GM18907 (cell line): Measurements from ENCODE around the gene DCAF4.

Experiments
- ATAC-seq: cut with Tn5 transposase; IDR thresholded peaks from one replicate; pipeline ENCODE4 v1.9.1; 2021; ENCODE audit warnings: mild to moderate bottlenecking, moderate library complexity; ENCODE audit not compliant: unreplicated experiment

The DCAF4 gene

DNA sequence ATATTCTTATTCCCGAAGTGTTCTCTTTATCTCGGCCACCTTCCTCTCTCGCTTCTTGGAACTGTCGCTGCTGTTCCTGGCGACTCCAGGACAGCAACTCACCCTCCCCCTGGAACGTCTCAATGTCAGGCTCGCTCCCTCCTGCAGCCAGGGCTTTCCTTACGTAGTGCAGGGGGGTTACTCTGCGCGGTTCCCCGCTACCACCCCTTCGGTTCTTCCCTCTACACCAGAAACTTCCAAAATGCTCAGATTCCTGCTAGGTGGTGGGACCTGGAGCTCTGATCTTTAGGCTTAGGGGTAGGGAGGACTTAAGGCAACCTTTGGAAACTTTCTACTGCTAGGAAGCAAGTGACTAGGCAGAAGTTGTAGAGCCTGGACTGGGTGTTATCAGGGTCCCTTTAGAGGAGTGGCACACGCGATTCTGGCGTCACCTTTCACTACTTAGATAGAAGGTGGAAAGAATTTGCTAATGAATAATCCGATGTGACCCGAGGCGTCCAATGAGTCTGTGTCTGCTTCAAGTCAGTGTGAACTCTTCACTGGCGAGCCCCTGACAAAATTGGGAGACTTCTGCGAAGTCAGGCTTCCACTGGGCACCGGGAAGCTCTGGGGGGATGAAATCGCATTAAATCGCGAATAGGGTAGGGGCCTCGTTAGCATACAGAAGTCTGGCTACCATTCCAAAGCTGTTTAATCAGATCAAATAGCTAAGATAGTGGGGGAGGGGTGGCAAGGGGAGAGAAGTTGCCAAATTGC, 31.5 kb upstream of the DCAF4 start:
- no peak for ATAC-seq

DNA sequence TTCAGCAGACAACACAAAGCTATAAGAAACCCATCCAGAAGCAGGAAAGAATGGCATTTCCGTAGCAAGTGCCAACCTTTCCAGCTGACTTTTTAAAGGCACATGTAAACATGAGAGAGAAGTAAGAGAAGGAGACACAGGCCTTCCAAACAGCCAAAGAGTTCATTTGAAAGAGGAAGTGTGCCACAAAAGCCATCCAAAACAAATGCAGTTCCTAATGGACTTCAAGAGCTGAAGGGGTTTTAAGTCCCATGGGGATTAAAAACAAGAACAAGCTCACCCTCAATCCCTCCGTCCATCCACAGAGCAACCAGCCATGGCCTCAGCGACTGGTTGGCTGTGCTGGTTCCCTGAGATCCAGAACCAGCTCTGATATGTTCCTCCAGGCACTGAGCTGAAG, 27.8 kb upstream of the DCAF4 start:
- no peak for ATAC-seq

DNA sequence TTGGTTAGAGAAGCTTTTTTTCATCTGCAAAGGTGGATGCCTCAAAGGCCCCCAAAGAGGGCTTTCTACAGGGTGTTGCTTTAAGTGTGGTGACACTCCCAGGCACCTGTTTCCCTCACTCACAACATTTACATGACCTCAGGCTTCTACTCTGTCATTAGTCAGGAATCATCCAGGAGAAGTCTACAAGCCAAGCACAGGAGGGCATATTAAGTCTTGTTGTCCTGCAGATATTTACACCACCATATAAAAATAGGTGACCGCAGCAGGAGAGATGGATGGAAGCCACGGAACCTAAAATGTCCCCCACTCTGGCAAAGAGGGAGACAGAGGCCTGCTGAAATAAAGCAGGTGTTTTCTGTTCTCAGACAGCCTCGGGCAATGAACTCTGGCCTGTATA, 24.9 kb upstream of the DCAF4 start:
- ATAC-seq = no peak

DNA sequence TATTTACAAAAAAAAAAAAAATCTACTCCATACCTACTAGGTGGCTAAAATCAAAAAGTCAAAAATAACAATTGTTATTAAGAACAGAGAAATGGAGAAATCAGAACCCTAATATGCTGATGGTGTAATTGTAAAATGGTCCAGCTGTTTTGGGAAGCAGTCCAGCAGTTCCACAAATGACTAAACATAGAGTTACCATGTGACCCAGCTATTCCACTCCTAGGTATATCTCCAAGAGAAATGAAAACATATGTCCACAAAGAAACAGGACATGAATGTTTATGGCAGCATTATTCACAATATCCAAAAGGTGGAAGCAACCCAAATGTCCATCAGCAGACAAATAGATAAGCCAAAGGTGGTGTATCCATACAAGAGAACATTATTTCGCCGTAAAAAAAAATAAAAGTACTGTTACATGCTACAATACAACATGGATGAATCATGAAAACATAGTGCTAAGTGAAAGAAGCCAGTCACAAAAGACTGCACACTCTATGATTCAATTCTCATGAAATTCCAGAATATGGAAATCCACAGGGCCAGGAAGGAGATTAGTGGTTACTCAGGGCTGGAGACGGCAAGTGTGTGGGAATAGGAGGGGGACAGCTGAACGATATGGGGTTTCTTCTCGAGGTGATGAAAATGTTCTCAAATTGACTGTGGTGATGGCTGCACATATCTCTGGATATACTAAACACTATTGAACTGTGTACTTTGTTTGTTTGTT, 23.3 kb upstream of the DCAF4 start:
- ATAC-seq = no peak

GRCh38 chr14:72903716-72904115, 22.5 kb upstream of the DCAF4 start:
- no peak for ATAC-seq

DNA sequence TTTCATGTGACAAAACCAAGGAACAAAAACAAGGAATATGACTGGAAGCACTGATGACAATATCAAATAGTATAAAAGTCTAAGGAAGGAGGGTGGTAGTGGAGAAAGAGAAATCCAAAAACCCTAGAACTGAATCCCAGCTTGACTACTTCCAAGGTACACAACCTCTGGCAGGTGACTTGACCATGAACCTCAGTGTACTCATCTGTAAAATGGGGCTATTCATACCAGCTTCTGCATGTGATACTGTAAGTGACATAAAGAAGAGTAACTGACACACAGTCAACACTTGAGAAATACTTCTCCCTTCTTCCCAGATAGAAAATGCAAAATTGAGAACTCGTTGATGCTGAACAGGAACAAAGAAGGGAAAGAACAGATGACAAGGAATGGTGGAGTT, 22.0 kb upstream of the DCAF4 start:
- no peak for ATAC-seq

- no peak for ATAC-seq
These were observed 21.3 kb upstream of the DCAF4 start for GRCh38 chr14:72904840-72905561.

- no peak for ATAC-seq
These were observed 19.9 kb upstream of the DCAF4 start for GRCh38 chr14:72906316-72906715.

GRCh38 chr14:72906879-72907278, 19.4 kb upstream of the DCAF4 start:
- no peak for ATAC-seq

DNA sequence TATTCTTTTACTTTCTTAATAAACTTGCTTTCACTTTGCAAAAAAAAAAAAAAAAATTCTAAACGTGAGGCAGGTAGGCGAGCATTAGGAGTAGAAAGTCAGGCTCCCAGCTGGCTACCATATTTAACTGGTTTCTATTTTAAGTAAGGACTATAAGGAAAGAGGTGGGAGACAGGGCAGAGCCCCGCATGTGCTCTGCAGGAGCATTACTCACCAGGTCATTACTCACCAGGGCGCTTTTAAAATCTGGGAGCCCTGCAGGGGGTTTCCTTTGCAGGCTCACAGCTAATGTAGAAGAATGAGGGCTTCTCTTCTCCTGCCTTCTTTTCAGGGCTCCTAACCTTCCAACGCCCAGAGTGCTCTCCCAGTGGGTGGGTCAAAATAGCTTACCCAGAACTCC, 18.4 kb upstream of the DCAF4 start:
- ATAC-seq = no peak

DNA sequence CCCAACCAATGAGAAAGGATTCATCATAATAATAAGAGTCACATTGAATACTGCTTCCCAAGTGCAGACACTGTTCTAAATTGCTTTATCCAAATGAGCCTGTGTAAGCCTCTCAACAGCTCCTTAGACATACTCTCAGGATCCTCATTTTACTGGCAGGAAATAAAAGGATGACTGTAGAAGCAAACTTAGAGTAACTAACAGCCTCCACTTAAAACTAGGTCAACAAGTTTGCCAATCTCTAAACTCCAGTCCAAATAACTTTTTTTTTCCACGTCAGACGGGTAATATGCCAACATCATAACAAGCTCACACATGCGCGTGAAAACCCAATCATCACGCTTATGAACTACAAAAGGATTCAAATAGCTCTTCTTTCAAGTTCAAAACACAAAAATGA, 17.1 kb upstream of the DCAF4 start:
- no peak for ATAC-seq

DNA sequence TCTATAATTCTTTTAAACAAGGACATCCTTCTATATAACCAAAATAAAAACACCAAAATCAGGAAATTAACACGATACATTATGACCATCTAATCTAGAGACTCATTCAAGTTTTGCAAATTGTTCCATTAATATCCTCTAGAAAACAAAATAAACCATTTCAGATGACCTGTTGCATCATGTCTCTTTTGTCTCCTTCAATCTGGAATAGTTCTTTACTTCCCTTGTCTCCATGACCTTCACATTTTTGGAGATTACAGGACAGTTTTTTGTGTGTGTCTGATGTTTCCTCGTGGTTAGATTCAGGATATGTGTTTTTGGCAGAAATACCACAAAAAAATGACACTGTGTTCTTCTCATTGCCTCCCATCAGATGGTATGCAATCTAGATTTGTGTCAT, 12.5 kb upstream of the DCAF4 start:
- no peak for ATAC-seq

DNA sequence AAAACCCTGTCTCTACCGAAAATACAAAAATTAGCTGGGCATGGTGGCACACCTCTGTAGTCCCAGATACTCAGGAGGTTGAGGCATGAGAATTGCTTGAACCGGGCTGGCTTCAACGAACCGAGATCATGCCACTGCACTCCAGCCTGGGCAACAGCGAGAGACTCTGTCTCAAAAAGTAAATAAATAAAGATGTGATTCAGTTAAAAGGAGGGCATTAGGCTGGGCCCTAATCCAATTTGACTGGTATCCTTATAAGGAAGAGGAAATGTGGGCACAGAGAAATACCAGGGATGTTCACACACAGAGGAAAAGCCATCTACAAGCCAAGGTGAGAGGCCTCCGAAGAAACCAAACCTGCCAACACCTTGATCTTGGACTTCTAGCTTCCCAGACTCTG, 10.1 kb upstream of the DCAF4 start:
- no peak for ATAC-seq

DNA sequence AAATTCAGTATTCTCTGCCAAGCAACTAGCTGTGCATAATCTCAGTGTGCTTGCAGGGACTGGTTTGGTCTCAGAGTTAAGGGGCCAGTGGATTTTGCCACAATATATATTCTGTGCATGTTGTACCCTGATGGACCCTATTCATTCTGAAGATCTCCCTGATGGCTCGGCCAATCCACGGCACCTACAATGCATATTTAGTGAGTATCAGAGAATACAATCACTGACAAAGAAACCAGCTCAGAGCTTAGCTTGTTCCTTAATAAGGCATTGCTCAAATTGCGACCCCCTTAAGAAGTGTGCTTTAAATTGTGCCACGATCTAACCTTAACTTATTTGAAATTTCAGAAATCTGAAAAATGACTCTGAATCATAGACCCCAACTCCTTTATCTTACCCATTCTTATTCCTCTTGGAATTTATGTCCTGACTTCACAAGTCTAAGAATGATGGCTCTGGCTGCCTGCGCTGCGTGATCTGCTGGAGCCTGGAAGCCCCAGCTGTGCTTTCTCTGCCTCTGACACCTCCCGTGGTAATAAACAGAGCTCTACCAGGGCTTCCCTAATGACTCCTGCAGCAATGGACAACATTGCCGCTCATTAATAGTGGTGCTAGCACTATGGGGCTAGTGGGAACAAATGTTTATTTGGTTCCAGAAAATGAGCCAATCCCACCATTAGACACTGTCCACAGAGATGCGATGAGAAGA, 9.0 kb upstream of the DCAF4 start:
- ATAC-seq = no peak

DNA sequence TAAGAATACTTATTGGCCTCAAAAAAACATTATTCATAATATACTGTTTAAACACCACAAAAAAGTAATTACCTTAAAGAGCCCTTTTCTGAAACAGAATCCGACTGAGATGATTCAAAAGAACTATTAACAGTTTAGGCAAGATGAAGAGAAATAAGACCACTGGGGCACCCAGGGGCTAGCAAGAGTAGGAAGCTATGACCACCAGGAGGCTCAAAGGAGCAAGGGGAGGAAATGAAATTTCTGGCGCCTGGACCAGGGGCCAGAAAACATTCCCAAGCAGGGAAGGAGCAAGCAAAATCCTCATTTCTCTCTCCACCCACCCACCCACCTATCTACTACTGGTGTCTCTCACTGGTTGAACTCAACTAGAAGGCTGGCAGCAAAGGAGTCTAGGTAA, 6.3 kb upstream of the DCAF4 start:
- ATAC-seq = no peak

- no peak for ATAC-seq
These were observed 4.9 kb upstream of the DCAF4 start for GRCh38 chr14:72921396-72921795.

DNA sequence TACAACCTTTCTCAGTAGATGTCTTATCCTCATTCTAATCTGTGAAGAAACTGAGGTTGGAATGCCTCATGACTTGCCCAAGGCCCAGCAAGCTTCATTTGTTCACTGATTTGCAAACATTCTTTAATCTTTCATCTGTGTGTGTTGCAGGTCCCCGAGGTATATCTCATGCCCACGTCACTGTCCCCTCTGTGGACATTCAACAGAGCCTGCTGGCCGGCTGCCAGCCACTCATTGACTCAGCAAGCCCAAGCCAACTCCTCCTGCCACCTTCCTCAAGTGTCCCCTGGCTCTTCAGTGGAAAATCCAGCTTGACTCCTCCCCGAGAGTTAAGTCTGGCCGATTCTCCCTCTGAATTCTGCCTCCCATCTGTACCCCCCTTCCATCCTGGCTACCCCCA, 1.9 kb upstream of the DCAF4 start:
- no peak for ATAC-seq

DNA sequence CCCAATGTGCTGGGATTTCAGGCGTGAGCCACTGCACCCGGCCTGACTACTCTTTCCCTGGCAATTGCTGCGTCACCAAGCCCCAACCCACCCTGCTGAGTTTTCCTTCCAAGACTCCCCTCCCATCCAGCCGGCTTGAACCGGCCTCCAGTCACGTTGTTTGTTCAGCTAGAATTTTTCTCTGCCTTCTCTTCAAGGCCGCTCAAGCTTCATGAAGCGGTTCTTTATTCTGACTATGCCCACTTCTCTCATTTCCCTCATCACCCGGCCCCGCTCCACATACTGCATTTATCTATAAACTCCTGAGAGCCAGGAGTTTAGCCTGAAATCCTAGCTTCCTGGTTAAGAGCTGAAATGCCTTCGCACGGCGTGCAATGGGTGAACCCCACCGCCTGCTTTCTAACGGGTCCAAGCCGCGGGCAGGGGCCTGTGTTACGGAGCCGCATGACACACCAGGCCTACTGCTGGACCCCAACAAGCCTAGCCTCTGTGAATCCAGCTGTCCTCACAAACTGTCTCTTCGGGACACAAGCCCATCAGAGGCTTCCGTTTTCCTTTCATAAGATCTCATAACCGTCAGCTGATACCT, 999 bp upstream of the DCAF4 start:
- no peak for ATAC-seq

DNA sequence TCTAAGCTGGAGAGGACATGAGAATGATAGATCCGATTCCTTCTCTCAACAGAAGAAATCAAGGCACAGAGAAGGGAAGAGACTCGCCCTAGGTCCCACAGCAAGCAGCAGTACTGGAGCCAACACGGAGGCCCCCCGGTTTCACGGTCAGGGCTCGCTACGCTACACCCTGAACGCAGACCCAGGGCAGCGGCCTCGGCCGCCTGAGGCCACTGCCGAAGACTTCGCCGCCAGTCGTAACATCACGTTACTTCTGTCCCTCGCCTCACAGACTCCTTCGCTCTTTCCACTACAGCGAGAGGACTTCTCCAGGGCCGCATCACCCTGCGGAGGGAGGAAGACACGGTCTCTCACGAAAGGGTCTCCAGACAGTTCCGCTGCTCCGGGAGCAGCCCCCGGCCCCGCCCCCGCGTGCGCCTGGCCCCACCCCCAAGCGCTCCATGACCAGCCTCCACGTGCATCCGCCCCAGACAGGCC, 411 bp upstream of the DCAF4 start:
- ATAC-seq = peak; percentile 28

GRCh38 chr14:72928872-72929271, 2.6 kb downstream of the DCAF4 start:
- no peak for ATAC-seq
